Measurements from ENCODE around the gene EZH1. TPM values are rescaled to one million over a fixed set of nuclear protein-coding genes. Genes with fewer than 3 reads are reported as not detected.

EZH1 gene
- total and polyA plus RNA-seq, 2 donors: 18.5 to 38.8 TPM

- Histone ChIP-seq H3K27me3 (ENCODE audit: control insufficient read depth in 2 of 2, insufficient read depth in 1 of 2, low read length in 1 of 2) (peaks cover 64 to 82% of the 10 kb centered on the region in 2 donors), H3K4me3 (ENCODE audit: low read length in 2 of 2) (no peak overlapping the region), H3K36me3 (ENCODE audit: control insufficient read depth in 2 of 2, insufficient read depth in 2 of 2, low read length in 1 of 2) (peaks cover 20 to 21% of the 10 kb centered on the region in 2 donors), H3K4me1 (ENCODE audit: control insufficient read depth in 2 of 2, insufficient read depth in 2 of 2, low read length in 2 of 2) (peaks cover 0 to 8% of the 10 kb centered on the region in 2 donors), H3K27ac (ENCODE audit: low read depth in 1 of 2, low read length in 1 of 2) (no peak overlapping the region), H3K9me3 (ENCODE audit: control insufficient read depth in 2 of 2, insufficient read depth in 1 of 2, low read length in 1 of 2) (peaks cover 0 to 22% of the 10 kb centered on the region in 2 donors)
- 24% methylated on average over 29 of the region's 29 CpGs for WGBS
- no peak for DNase-seq (ENCODE audit: low read depth in 6 of 9, low spot score in 9 of 9)
Observed at GRCh38 chr17:42782166-42783061, 37.6 kb upstream of the EZH1 start.

- Histone ChIP-seq H3K27me3 (ENCODE audit: control insufficient read depth in 2 of 2, insufficient read depth in 1 of 2, low read length in 1 of 2) (peaks cover 63 to 75% of the 10 kb centered on the region in 2 donors), H3K27ac (ENCODE audit: low read depth in 1 of 2, low read length in 1 of 2) (no peak overlapping the region), H3K9me3 (ENCODE audit: control insufficient read depth in 2 of 2, insufficient read depth in 1 of 2, low read length in 1 of 2) (peaks cover 0 to 22% of the 10 kb centered on the region in 2 donors), H3K4me3 (ENCODE audit: low read length in 2 of 2) (no peak overlapping the region), H3K4me1 (ENCODE audit: control insufficient read depth in 2 of 2, insufficient read depth in 2 of 2, low read length in 2 of 2) (peaks cover 0 to 8% of the 10 kb centered on the region in 2 donors), H3K36me3 (ENCODE audit: control insufficient read depth in 2 of 2, insufficient read depth in 2 of 2, low read length in 1 of 2) (peaks cover 21 to 25% of the 10 kb centered on the region in 2 donors)
- no peak for DNase-seq (ENCODE audit: low read depth in 6 of 9, low spot score in 9 of 9)
- whole genome bisulfite sequencing: 49% methylated on average over 10 of the region's 10 CpGs
Observed at GRCh38 chr17:42781639-42782165, 36.9 kb upstream of the EZH1 start.

GRCh38 chr17:42780851-42781638, 36.2 kb upstream of the EZH1 start:
- Histone ChIP-seq H3K9me3 (ENCODE audit: control insufficient read depth in 2 of 2, insufficient read depth in 1 of 2, low read length in 1 of 2) (peaks cover 0 to 22% of the 10 kb centered on the region in 2 donors), H3K27ac (ENCODE audit: low read depth in 1 of 2, low read length in 1 of 2) (no peak overlapping the region), H3K4me3 (ENCODE audit: low read length in 2 of 2) (peak overlapping the region in 1 of 2 donors; percentile 24), H3K36me3 (ENCODE audit: control insufficient read depth in 2 of 2, insufficient read depth in 2 of 2, low read length in 1 of 2) (peaks cover 21 to 29% of the 10 kb centered on the region in 2 donors), H3K4me1 (ENCODE audit: control insufficient read depth in 2 of 2, insufficient read depth in 2 of 2, low read length in 2 of 2) (peaks cover 0 to 8% of the 10 kb centered on the region in 2 donors), H3K27me3 (ENCODE audit: control insufficient read depth in 2 of 2, insufficient read depth in 1 of 2, low read length in 1 of 2) (peaks cover 56 to 68% of the 10 kb centered on the region in 2 donors)
- 10% methylated on average over 39 of the region's 39 CpGs for WGBS
- DNase-seq (ENCODE audit: low read depth in 6 of 9, low spot score in 9 of 9): no peak

- Histone ChIP-seq H3K36me3 (ENCODE audit: control insufficient read depth in 2 of 2, insufficient read depth in 2 of 2, low read length in 1 of 2) (peaks cover 25 to 38% of the 10 kb centered on the region in 2 donors), H3K4me3 (ENCODE audit: low read length in 2 of 2) (peak within 1 kb of the TSS in 1 of 2 donors; percentile 24), H3K4me1 (ENCODE audit: control insufficient read depth in 2 of 2, insufficient read depth in 2 of 2, low read length in 2 of 2) (peaks cover 0 to 8% of the 10 kb centered on the region in 2 donors), H3K27ac (ENCODE audit: low read depth in 1 of 2, low read length in 1 of 2) (no peak within 1 kb of the TSS), H3K9me3 (ENCODE audit: control insufficient read depth in 2 of 2, insufficient read depth in 1 of 2, low read length in 1 of 2) (peaks cover 0 to 19% of the 10 kb centered on the region in 2 donors), H3K27me3 (ENCODE audit: control insufficient read depth in 2 of 2, insufficient read depth in 1 of 2, low read length in 1 of 2) (peaks cover 48 to 60% of the 10 kb centered on the region in 2 donors)
- no peak for DNase-seq (ENCODE audit: low read depth in 6 of 9, low spot score in 9 of 9)
- 23% methylated on average over 65 of the region's 65 CpGs for WGBS
Observed at GRCh38 chr17:42779936-42780850, 35.4 kb upstream of the EZH1 start, which contains the start of gene WNK4. TSS of gene WNK4 (plus strand) at chr17:42780610. CDS start at chr17:42780699, 89 bp downstream.

GRCh38 chr17:42779304-42779935, 34.6 kb upstream of the EZH1 start:
- DNase-seq (ENCODE audit: low read depth in 6 of 9, low spot score in 9 of 9): no peak
- peaks cover 41 to 52% of the 10 kb centered on the region in 2 donors for H3K27me3 ChIP-seq (ENCODE audit: control insufficient read depth in 2 of 2, insufficient read depth in 1 of 2, low read length in 1 of 2)
- H3K36me3 ChIP-seq (ENCODE audit: control insufficient read depth in 2 of 2, insufficient read depth in 2 of 2, low read length in 1 of 2): peaks cover 25 to 41% of the 10 kb centered on the region in 2 donors
- peaks cover 1 to 8% of the 10 kb centered on the region in 2 donors for H3K4me1 ChIP-seq (ENCODE audit: control insufficient read depth in 2 of 2, insufficient read depth in 2 of 2, low read length in 2 of 2)
- peaks cover 0 to 15% of the 10 kb centered on the region in 2 donors for H3K9me3 ChIP-seq (ENCODE audit: control insufficient read depth in 2 of 2, insufficient read depth in 1 of 2, low read length in 1 of 2)
- no peak overlapping the region for H3K27ac ChIP-seq (ENCODE audit: low read depth in 1 of 2, low read length in 1 of 2)
- no peak overlapping the region for H3K4me3 ChIP-seq (ENCODE audit: low read length in 2 of 2)
- WGBS: 91% methylated on average over 3 of the region's 3 CpGs

GRCh38 chr17:42778570-42778969, 33.7 kb upstream of the EZH1 start:
- Histone ChIP-seq H3K27ac (ENCODE audit: low read depth in 1 of 2, low read length in 1 of 2) (no peak overlapping the region), H3K4me1 (ENCODE audit: control insufficient read depth in 2 of 2, insufficient read depth in 2 of 2, low read length in 2 of 2) (peaks cover 9 to 16% of the 10 kb centered on the region in 2 donors), H3K36me3 (ENCODE audit: control insufficient read depth in 2 of 2, insufficient read depth in 2 of 2, low read length in 1 of 2) (peaks cover 25 to 41% of the 10 kb centered on the region in 2 donors), H3K27me3 (ENCODE audit: control insufficient read depth in 2 of 2, insufficient read depth in 1 of 2, low read length in 1 of 2) (peaks cover 33 to 44% of the 10 kb centered on the region in 2 donors), H3K9me3 (ENCODE audit: control insufficient read depth in 2 of 2, insufficient read depth in 1 of 2, low read length in 1 of 2) (peaks cover 0 to 6% of the 10 kb centered on the region in 2 donors), H3K4me3 (ENCODE audit: low read length in 2 of 2) (no peak overlapping the region)
- 98% methylated on average over 5 of the region's 5 CpGs for WGBS
- DNase-seq (ENCODE audit: low read depth in 6 of 9, low spot score in 9 of 9): no peak

- Histone ChIP-seq H3K4me3 (ENCODE audit: low read length in 2 of 2) (no peak overlapping the region), H3K27ac (ENCODE audit: low read depth in 1 of 2, low read length in 1 of 2) (no peak overlapping the region), H3K4me1 (ENCODE audit: control insufficient read depth in 2 of 2, insufficient read depth in 2 of 2, low read length in 2 of 2) (peaks cover 9 to 14% of the 10 kb centered on the region in 2 donors), H3K27me3 (ENCODE audit: control insufficient read depth in 2 of 2, insufficient read depth in 1 of 2, low read length in 1 of 2) (peaks cover 7 to 14% of the 10 kb centered on the region in 2 donors), H3K9me3 (ENCODE audit: control insufficient read depth in 2 of 2, insufficient read depth in 1 of 2, low read length in 1 of 2) (no peaks in the 10 kb centered on the region), H3K36me3 (ENCODE audit: control insufficient read depth in 2 of 2, insufficient read depth in 2 of 2, low read length in 1 of 2) (peaks cover 25 to 41% of the 10 kb centered on the region in 2 donors)
- 95% methylated on average over 3 of the region's 3 CpGs for WGBS
- no peak for DNase-seq (ENCODE audit: low read depth in 6 of 9, low spot score in 9 of 9)
Observed at GRCh38 chr17:42775534-42776098, 30.8 kb upstream of the EZH1 start.
